AG10803 (cell line): ENCODE measurements around the gene FTCD.
A peak's percentile ranks its signal among the peaks of the same experiment; 100 is the strongest.

Experiments
- DNase-seq: peaks from one replicate; pipeline ENCODE4 v3.0.0; 2010; ENCODE audit warnings: low read depth
- H3K4me3 ChIP-seq: 2 replicates; pipeline ENCODE4 v1.5.1; 2011; ENCODE audit warnings: mild to moderate bottlenecking, low read length, control low read depth
- TF ChIP-seq, protein P1 (sequence below): conservative IDR thresholded peaks from 2 replicates; pipeline ENCODE4 v1.5.1; 2011; ENCODE audit warnings: mild to moderate bottlenecking, low read length, control low read depth, inconsistent platforms

The FTCD gene

DNA sequence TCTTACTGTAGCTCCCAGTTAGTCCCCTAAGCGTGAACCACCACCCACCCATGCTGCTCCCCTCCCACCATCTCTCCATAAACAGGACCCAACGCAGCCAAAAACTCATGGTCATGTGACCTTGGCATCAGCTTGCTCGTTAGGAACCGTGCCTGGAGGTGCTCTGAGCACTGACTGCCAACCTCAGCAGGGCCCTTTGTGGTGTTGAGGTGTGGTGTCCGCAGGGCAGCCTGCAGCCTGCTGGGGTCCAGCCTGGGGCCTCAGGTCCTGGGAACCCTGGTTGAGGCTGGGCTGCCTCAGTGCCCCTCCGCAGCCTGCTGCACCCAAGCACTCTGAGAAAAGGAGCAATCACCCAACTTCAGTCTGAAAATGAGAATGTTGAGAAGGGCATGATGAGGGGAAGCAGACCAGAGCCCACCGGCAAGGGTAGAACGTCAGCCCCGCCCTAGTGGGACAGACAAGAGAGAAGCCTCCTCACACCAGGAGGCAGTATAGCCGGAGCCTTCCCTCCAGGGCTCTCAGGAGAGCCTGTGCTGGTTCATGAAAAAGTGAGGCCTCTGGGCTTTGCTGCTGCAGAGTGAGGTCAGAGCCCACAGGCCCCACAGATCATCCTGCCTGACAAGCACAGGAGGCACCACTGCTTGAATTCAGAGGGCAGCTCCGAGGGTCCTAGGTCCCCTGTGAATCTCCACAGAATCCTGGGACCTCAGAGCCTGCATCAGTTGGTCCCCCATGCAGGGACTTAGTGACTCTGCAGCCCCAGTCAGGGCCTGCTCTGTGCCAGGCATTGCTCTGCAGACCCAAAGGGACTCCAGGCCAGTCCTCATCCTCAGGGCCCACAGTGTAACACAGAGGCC lies 62.3 kb downstream of the FTCD start:
- no peak for DNase-seq
- no peak overlapping the region; the same call in 1 of the 2 replicates for H3K4me3 ChIP-seq
- TF ChIP-seq, protein P1, sequence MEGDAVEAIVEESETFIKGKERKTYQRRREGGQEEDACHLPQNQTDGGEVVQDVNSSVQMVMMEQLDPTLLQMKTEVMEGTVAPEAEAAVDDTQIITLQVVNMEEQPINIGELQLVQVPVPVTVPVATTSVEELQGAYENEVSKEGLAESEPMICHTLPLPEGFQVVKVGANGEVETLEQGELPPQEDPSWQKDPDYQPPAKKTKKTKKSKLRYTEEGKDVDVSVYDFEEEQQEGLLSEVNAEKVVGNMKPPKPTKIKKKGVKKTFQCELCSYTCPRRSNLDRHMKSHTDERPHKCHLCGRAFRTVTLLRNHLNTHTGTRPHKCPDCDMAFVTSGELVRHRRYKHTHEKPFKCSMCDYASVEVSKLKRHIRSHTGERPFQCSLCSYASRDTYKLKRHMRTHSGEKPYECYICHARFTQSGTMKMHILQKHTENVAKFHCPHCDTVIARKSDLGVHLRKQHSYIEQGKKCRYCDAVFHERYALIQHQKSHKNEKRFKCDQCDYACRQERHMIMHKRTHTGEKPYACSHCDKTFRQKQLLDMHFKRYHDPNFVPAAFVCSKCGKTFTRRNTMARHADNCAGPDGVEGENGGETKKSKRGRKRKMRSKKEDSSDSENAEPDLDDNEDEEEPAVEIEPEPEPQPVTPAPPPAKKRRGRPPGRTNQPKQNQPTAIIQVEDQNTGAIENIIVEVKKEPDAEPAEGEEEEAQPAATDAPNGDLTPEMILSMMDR = peak; percentile 31

DNA sequence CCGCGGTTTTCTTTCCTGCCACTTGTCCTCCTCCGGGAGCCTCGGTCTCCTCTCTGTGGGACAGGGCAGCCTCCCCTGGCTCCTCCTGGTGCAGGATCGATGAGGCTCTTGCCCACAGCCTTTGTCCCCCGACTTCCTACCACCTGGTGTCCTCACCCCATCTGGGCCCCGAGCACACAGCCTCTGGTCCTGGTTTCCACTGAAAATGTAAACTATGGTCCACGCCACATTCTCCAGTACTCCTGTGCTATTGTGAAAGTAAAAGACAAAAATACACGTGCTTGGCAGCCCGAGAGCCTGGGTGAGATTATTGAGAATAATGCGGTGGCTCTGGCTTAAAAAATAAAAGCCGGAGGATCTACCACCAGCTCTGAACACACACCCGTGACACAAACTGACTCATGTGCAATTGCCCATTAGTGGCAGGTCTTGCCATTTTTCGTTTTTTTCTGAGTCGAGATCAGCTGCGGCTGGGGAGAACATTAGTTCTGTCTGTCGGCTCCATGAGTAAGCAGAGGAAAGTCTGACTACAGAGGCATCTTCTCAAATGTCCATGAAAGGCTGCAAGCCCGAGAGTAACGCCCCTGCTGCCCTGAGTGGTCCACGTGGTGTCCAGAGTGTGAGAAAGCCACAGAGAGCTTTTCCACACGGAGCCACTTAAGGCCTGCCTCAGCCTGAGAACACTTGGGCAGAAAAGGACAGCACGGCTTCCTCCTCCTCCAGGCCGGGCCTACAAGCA lies 63.2 kb downstream of the FTCD start:
- peak; percentile 99 for DNase-seq

DNA sequence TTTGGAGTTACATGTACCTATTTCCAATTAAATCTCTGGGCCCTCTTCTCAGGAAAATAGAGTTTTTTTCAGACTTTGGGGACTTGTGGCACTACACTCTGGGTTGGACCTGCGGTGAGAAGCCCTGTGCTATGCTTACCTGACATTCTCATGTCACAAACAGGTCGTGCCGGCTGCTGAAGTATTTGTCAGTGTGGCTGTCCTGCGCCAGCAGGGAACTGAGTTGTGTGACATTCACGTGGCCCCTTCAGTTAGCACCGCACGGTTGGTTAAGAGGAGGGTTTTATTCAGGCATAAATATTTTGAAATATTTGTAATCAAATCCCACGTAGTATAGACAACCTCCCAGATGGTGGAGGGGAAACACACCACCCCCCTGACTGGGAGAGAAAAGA lies 63.8 kb downstream of the FTCD start:
- no peak for DNase-seq
- TF ChIP-seq, protein P1 = no peak
- H3K4me3 ChIP-seq = peak overlapping the region; percentile 61

More for the DNA sequence above, 63.2 kb downstream of the FTCD start:
- TF ChIP-seq, protein P1 = no peak
- H3K4me3 ChIP-seq = peak overlapping the region; percentile 61

DNA sequence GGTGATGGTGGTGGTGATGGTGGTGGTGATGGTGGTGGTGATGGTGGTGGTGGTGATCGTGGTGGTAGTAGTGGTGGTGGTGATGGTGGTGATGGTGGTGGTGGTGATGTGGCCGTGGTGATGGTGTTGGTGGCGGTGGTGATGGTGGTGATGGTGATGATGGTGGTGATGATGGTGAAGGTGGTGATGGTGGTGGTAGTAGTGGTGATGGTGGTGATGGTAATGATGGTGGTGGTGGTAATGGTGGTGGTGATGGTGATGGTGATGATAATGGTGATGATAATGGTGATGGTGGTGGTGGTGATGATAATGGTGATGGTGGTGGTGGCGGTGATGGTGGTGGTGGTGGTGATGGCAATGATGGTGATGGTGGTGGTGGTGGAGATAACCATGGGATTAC lies 64.3 kb downstream of the FTCD start:
- no peak for DNase-seq
- no peak overlapping the region for H3K4me3 ChIP-seq
- TF ChIP-seq, protein P1 = no peak

DNA sequence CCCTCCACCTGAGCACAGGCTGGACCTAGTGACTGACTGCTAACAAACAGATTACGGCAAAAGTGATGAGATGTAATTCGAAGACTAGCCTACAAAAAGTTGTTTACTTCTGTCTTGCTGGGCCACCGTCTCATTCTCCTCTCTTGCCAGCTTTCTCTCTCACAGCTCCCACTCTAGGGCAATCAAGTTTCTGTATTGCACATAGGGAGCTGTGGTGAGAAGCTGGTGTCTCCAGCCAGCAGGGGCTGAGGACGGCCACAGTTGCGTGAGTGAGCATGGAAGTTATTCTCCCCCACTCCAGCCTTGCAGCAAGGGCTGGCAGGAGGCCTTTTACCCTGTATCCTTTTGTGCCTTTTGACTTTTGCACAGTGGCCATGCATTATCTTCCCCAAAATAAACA lies 66.1 kb downstream of the FTCD start:
- H3K4me3 ChIP-seq = no peak overlapping the region
- TF ChIP-seq, protein P1 = no peak
- DNase-seq = peak; percentile 31

DNA sequence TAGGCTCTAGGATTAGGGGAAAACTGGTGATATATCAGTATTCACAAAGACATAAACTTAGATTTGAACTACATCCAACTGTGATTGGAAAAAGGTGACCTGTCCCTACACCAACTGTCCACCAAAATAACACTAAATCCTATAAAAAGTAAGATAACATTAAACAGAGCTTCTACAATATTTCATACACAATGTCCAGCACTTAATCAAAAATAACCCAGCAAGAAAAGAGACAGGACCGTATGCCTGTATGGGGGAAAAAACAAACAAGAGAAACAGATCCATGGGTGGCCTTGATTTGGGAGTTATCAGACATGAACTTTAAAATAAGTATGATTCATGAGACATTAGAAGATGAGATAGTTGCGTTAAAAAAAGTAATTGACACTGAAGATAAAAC lies 67.2 kb downstream of the FTCD start:
- DNase-seq = no peak
- TF ChIP-seq, protein P1 = no peak
- H3K4me3 ChIP-seq = no peak overlapping the region

DNA sequence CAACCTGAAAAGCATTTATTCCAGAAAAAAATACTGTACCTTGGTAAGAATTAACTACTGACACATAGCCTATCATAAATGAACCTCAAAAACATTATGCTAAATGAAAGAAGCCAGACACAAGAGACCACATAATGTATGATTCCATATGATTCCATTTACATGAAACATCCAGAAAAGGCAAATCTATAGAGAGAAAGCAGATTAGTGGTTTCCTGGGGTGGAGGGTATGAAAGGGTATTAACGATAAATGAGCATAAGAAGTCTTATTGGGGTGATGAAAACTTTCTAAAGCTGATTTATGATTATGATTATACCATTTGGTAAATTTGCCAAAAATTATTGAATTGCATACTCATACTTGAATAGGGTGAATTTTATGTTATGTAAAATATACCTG lies 67.7 kb downstream of the FTCD start:
- no peak for DNase-seq
- no peak overlapping the region for H3K4me3 ChIP-seq
- TF ChIP-seq, protein P1 = no peak
